Stomach smooth muscle (tissue), 2 donors: ENCODE measurements around the gene OR2T35.

Source experiments
- H3K27ac ChIP-seq: one replicate; pipeline ENCODE4 v1.7.0; 2013; ENCODE audit warnings: mild to moderate bottlenecking, low read length, inconsistent platforms
- H3K27me3 ChIP-seq, 2 donors: one replicate each; pipeline ENCODE4 v1.7.0; 2013; ENCODE audit warnings: low read length in 2 of 2; ENCODE audit not compliant: insufficient read depth in 2 of 2, control insufficient read depth in 1 of 2
- H3K36me3 ChIP-seq, 2 donors: one replicate each; pipeline ENCODE4 v1.7.0; 2013; ENCODE audit warnings: low read length in 2 of 2; ENCODE audit not compliant: control insufficient read depth in 2 of 2, insufficient read depth in 2 of 2
- H3K4me1 ChIP-seq: one replicate; pipeline ENCODE4 v1.7.0; 2013; ENCODE audit warnings: low read length; ENCODE audit not compliant: control insufficient read depth, insufficient read depth
- H3K4me3 ChIP-seq, 2 donors: one replicate each; pipeline ENCODE4 v1.7.0; 2013; ENCODE audit warnings: low read length in 2 of 2
- H3K9ac ChIP-seq, 2 donors: one replicate each; pipeline ENCODE4 v1.7.0; 2013; ENCODE audit warnings: low read length in 2 of 2, mild to moderate bottlenecking in 1 of 2
- H3K9me3 ChIP-seq, 2 donors: one replicate each; pipeline ENCODE4 v1.7.0; 2013; ENCODE audit warnings: low read length in 2 of 2; ENCODE audit not compliant: control insufficient read depth in 2 of 2
- donor health status: healthy.
- donor health status: Pancreatic carcinoma.

OR2T35 gene

GRCh38 chr1:248592655-248593054 is 52.4 kb downstream of the OR2T35 start:
- H3K27me3 ChIP-seq = no peaks in the 10 kb centered on the region
- H3K4me1 ChIP-seq = no peaks in the 10 kb centered on the region
- H3K9me3 ChIP-seq = no peaks in the 10 kb centered on the region
- H3K9ac ChIP-seq = no peak overlapping the region
- no peaks in the 10 kb centered on the region for H3K36me3 ChIP-seq
- no peak overlapping the region for H3K4me3 ChIP-seq
- no peak overlapping the region for H3K27ac ChIP-seq

- no peaks in the 10 kb centered on the region for H3K27me3 ChIP-seq
These were observed 55.0 kb downstream of the OR2T35 start for GRCh38 chr1:248590055-248590454.

GRCh38 chr1:248589334-248589733 is 55.7 kb downstream of the OR2T35 start:
- H3K27ac ChIP-seq = no peak overlapping the region
- no peak overlapping the region for H3K4me3 ChIP-seq
- H3K4me1 ChIP-seq = no peaks in the 10 kb centered on the region

More at GRCh38 chr1:248590055-248590454, 55.0 kb downstream of the OR2T35 start:
- Histone ChIP-seq H3K36me3 (no peaks in the 10 kb centered on the region), H3K4me1 (no peaks in the 10 kb centered on the region), H3K4me3 (no peak overlapping the region), H3K9me3 (no peaks in the 10 kb centered on the region), H3K9ac (no peak overlapping the region), H3K27ac (no peak overlapping the region)

More at GRCh38 chr1:248589334-248589733, 55.7 kb downstream of the OR2T35 start:
- H3K27me3 ChIP-seq = no peaks in the 10 kb centered on the region
- no peak overlapping the region for H3K9ac ChIP-seq
- no peaks in the 10 kb centered on the region for H3K36me3 ChIP-seq
- no peaks in the 10 kb centered on the region for H3K9me3 ChIP-seq
